ENCODE data around the gene SH3BP1. TPM values are rescaled to one million over a fixed set of nuclear protein-coding genes. Genes with fewer than 3 reads are reported as not detected.
"Not testable (repeated sequence)": the region's sequence is repeated elsewhere in the genome, so short reads cannot be mapped to it uniquely, and the experiment has no call there.

SH3BP1 gene
- total RNA-seq (2014; rRNA removed), result 1.7 and 3.5 TPM in 2 replicates
- 1.6 TPM for polyA plus RNA-seq (2012)

- DNase-seq (ENCODE audit: low read depth), result no peak
Measured at GRCh38 chr22:37639070-37639760, at the start of gene SH3BP1. Gene SH3BP1, plus strand, starts transcription at chr22:37639669. Its CDS starts 119 bp downstream, at chr22:37639788.

GRCh38 chr22:37591081-37591480 lies 48.4 kb upstream of the SH3BP1 start:
- not testable (repeated sequence) for DNase-seq (ENCODE audit: low read depth)

GRCh38 chr22:37591823-37592404 lies 47.6 kb upstream of the SH3BP1 start:
- no peak for DNase-seq (ENCODE audit: low read depth)

- DNase-seq (ENCODE audit: low read depth), result no peak
Measured at GRCh38 chr22:37594237-37594636, 45.2 kb upstream of the SH3BP1 start.

GRCh38 chr22:37599153-37599552 lies 40.3 kb upstream of the SH3BP1 start:
- peak; percentile 71 for DNase-seq (ENCODE audit: low read depth)

GRCh38 chr22:37601203-37601539 lies 38.3 kb upstream of the SH3BP1 start:
- no peak for DNase-seq (ENCODE audit: low read depth)

- peak; percentile 70 for DNase-seq (ENCODE audit: low read depth)
Measured at GRCh38 chr22:37601540-37602442, 37.7 kb upstream of the SH3BP1 start.

- DNase-seq (ENCODE audit: low read depth), result not testable (repeated sequence)
Measured at GRCh38 chr22:37602546-37603277, 36.8 kb upstream of the SH3BP1 start.

- DNase-seq (ENCODE audit: low read depth), result no peak
Measured at GRCh38 chr22:37604074-37604473, 35.4 kb upstream of the SH3BP1 start.

GRCh38 chr22:37604875-37605274 lies 34.6 kb upstream of the SH3BP1 start:
- no peak for DNase-seq (ENCODE audit: low read depth)

GRCh38 chr22:37607010-37607934 lies 32.2 kb upstream of the SH3BP1 start:
- peak; percentile 43 for DNase-seq (ENCODE audit: low read depth)

- no peak for DNase-seq (ENCODE audit: low read depth)
Measured at GRCh38 chr22:37607935-37608476, 31.5 kb upstream of the SH3BP1 start.

- peak; percentile 98 for DNase-seq (ENCODE audit: low read depth)
Measured at GRCh38 chr22:37608477-37609239, 30.8 kb upstream of the SH3BP1 start, which contains the start of gene GGA1. Gene GGA1, plus strand, starts transcription at chr22:37608834. Its CDS starts 27 bp downstream, at chr22:37608861.

GRCh38 chr22:37609240-37610152 lies 30.0 kb upstream of the SH3BP1 start:
- peak; percentile 30 for DNase-seq (ENCODE audit: low read depth)

GRCh38 chr22:37610153-37610475 lies 29.4 kb upstream of the SH3BP1 start:
- DNase-seq (ENCODE audit: low read depth), result not testable (repeated sequence)

- no peak for DNase-seq (ENCODE audit: low read depth)
Measured at GRCh38 chr22:37610480-37611129, 28.9 kb upstream of the SH3BP1 start.

GRCh38 chr22:37611207-37611606 lies 28.3 kb upstream of the SH3BP1 start:
- DNase-seq (ENCODE audit: low read depth), result no peak

All from LHCN-M2 (cell line).